ENCODE measurements around the gene PTPRG.

- no peak for TF ChIP-seq CTCF (optimal IDR thresholded peaks at IDR 0.05 in 1 of 3, IDR thresholded peaks at IDR 0.05 in 1 of 3, conservative IDR thresholded peaks at IDR 0.05 in 1 of 3; ENCODE audit: extremely low read depth in 1 of 3, insufficient read depth in 2 of 3, low read length in 3 of 3)
- TF ChIP-seq EZH2 (IDR thresholded peaks at IDR 0.05; ENCODE audit: low read length), result no peak
Observed at GRCh38 chr3:61769266-61769990, 208.1 kb downstream of the PTPRG start.

Data from keratinocyte (primary cell).